GM10248 (cell line): ENCODE data around the gene PIGC.
A peak's percentile ranks its signal among the peaks of the same experiment; 100 is the strongest.

ENCODE experiments used
- CTCF ChIA-PET: fragments of 300-600 bp; sonication (Branson Sonifier 250); formaldehyde crosslinking; extraction: SDS; loops from one replicate; lab custom pipeline; 2021; ENCODE audit warnings: antibody characterized with exemption; lab: Yijun Ruan, JAX
- POLR2A ChIA-PET: fragments of 350-650 bp; sonication (Branson Sonifier 250); formaldehyde crosslinking; extraction: SDS; loops from one replicate; lab custom pipeline; 2020; ENCODE audit warnings: antibody characterized with exemption; lab: Yijun Ruan, JAX
- DNase-seq: peaks from one replicate; pipeline ENCODE4 v3.0.0; 2012; ENCODE audit errors: extremely low spot score
- CTCF ChIP-seq: IDR thresholded peaks from 2 replicates; pipeline ENCODE4 v1.5.1; 2012; ENCODE audit warnings: mild to moderate bottlenecking, low read depth; ENCODE audit errors: extremely low read depth, missing control alignments, control extremely low read depth

PIGC gene

GRCh38 chr1:172485626-172486025, 41.8 kb upstream of the PIGC start:
- ChIA-PET CTCF (interaction anchor here (0.7 kb wide), 1 partner anchor 11 kb away, joined by 3 read pairs; no protein-coding TSS in a partner anchor), POLR2A (no interaction called here)
- no peak for DNase-seq
- TF ChIP-seq CTCF, result no peak

GRCh38 chr1:172484252-172484651, 40.4 kb upstream of the PIGC start:
- no peak for TF ChIP-seq CTCF
- no peak for DNase-seq
- ChIA-PET POLR2A (no interaction called here), CTCF (interaction anchor here (1.2 kb wide), 1 partner anchor 9 kb away, joined by 3 read pairs; no protein-coding TSS in a partner anchor)

GRCh38 chr1:172483448-172483847, 39.6 kb upstream of the PIGC start:
- POLR2A ChIA-PET, result no interaction called here

GRCh38 chr1:172482044-172482443, 38.2 kb upstream of the PIGC start:
- DNase-seq, result peak; percentile 13
- CTCF ChIA-PET, result interaction anchor here (0.9 to 2.0 kb wide), 3 partner anchors 10 to 496 kb away, joined by 3 to 5 read pairs (median 4); no protein-coding TSS in a partner anchor

More at GRCh38 chr1:172483448-172483847, 39.6 kb upstream of the PIGC start:
- DNase-seq, result no peak
- TF ChIP-seq CTCF, result no peak
- CTCF ChIA-PET, result no interaction called here

DNA sequence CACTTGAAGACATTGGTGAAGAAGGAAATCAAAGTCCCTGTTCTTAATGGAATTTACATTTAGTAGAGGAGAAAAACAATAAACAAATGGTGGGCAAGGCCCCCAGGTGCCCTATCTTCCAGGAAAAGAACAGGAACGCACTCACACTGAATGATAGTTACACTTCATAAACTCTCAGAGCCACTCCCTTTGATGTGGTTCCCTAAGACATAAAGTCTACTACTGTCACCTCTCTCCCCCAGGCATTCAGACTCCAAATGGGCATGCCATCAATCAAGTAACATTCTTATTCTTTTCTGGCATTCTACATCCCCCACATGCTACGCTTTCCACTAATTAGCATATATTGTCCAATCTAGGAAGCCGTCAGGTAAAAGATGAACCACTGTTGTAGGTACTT, 36.6 kb upstream of the PIGC start:
- POLR2A ChIA-PET, result no interaction called here
- CTCF ChIA-PET, result interaction anchor here (2.0 kb wide), 1 partner anchor 12 kb away, joined by 5 read pairs; no protein-coding TSS in a partner anchor
- no peak for TF ChIP-seq CTCF
- no peak for DNase-seq

More at GRCh38 chr1:172482044-172482443, 38.2 kb upstream of the PIGC start:
- no peak for TF ChIP-seq CTCF
- POLR2A ChIA-PET, result no interaction called here

DNA sequence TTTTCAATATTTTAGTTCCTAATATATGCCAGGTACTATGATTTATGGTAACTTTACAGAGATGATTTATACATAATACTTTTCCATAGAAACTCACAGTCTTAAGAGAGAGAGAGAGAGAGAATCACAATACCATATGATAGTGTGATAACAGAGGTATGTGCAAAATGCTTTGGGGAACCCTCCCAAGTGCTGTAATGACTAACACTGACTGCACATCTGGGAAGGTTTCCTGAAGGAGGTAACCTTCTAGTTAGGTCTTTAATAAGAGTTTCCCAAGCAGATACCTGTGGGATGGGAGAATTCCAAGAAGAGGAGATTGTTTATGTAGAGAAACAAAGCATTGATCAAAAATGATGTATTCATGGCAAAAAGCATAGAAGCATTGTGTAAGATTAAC, 34.6 kb upstream of the PIGC start:
- no peak for DNase-seq
- no peak for TF ChIP-seq CTCF
- CTCF ChIA-PET, result no interaction called here
- POLR2A ChIA-PET, result no interaction called here
